ENCODE measurements around the gene UBXN4.

The UBXN4 gene

DNA sequence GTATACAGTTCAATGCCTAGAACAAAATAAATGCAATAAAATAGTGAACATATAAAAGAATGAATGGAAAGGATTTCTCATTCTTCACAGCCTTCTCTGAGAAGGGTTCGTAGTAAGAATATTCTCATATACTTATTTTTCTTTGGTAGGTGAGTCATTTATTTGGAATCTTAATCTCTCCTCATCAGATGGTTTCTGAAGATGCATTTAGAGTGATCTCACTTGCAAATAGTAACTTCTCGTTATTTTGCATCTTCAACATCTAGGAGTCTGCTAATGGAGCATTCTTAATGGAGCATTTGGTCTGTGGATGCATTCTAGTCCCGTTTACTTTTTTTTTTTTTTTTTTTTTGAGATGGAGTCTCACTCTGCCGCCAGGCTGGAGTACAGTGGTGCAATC is 3.9 kb downstream of the UBXN4 start:
- TF ChIP-seq, protein P1, sequence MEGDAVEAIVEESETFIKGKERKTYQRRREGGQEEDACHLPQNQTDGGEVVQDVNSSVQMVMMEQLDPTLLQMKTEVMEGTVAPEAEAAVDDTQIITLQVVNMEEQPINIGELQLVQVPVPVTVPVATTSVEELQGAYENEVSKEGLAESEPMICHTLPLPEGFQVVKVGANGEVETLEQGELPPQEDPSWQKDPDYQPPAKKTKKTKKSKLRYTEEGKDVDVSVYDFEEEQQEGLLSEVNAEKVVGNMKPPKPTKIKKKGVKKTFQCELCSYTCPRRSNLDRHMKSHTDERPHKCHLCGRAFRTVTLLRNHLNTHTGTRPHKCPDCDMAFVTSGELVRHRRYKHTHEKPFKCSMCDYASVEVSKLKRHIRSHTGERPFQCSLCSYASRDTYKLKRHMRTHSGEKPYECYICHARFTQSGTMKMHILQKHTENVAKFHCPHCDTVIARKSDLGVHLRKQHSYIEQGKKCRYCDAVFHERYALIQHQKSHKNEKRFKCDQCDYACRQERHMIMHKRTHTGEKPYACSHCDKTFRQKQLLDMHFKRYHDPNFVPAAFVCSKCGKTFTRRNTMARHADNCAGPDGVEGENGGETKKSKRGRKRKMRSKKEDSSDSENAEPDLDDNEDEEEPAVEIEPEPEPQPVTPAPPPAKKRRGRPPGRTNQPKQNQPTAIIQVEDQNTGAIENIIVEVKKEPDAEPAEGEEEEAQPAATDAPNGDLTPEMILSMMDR (IDR thresholded peaks at IDR 0.05; ENCODE audit: low read depth, low read length) = no peak
- no peaks in the 10 kb centered on the region for H3K36me3 ChIP-seq
- DNase-seq = no peak
- no peaks in the 10 kb centered on the region for H3K27me3 ChIP-seq
- no peaks in the 10 kb centered on the region for H3K9me3 ChIP-seq
- H3K4me1 ChIP-seq = no peaks in the 10 kb centered on the region
- H3K4me3 ChIP-seq (ENCODE audit: low read depth, low read length) = no peak overlapping the region

DNA sequence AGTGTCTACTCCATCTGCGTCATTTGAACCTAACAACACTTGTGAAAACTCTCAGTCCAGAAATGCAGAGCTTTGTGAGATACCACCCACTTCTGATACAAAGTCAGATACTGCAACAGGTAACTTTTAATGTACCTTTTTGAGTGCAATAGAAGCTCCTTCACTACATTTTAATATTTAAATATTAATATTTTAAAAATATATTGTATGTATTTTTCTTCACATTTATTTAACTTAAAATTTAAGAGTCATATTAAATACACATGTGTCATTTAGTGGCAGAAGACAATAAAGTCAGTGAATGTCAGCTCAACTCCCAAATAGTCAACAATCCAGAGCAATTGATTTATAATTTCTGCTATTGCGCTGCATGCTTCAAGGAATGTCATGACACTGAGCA is 13.9 kb downstream of the UBXN4 start:
- TF ChIP-seq, protein P1 (IDR thresholded peaks at IDR 0.05; ENCODE audit: low read depth, low read length) = no peak
- no peaks in the 10 kb centered on the region for H3K9me3 ChIP-seq
- DNase-seq = no peak
- no peaks in the 10 kb centered on the region for H3K27me3 ChIP-seq
- no peak overlapping the region for H3K4me3 ChIP-seq (ENCODE audit: low read depth, low read length)
- no peaks in the 10 kb centered on the region for H3K4me1 ChIP-seq
- peaks cover 20% of the 10 kb centered on the region for H3K36me3 ChIP-seq

DNA sequence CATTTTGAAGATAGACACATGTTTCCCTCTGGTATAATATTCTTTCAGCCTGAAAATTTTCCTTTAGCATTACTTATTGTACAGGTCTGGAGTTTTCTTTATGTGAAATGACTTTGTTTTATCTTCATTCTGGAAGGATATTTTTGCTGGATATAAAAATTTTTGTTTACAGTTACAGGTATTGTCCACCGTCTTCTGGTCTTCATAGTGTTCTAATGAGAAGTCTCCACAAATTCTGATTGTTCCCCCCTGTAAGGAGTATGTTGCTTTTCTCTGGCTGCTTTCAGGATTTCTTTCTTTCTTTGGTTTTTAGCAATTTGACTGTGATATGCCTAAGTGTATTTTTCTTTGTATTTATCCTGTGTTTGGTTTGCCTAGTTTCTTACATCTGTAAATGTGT is 15.0 kb downstream of the UBXN4 start:
- Histone ChIP-seq H3K4me3 (ENCODE audit: low read depth, low read length) (no peak overlapping the region), H3K9me3 (no peaks in the 10 kb centered on the region), H3K4me1 (no peaks in the 10 kb centered on the region), H3K27me3 (no peaks in the 10 kb centered on the region), H3K36me3 (peaks cover 24% of the 10 kb centered on the region)
- TF ChIP-seq, protein P1 (IDR thresholded peaks at IDR 0.05; ENCODE audit: low read depth, low read length) = no peak
- no peak for DNase-seq

DNA sequence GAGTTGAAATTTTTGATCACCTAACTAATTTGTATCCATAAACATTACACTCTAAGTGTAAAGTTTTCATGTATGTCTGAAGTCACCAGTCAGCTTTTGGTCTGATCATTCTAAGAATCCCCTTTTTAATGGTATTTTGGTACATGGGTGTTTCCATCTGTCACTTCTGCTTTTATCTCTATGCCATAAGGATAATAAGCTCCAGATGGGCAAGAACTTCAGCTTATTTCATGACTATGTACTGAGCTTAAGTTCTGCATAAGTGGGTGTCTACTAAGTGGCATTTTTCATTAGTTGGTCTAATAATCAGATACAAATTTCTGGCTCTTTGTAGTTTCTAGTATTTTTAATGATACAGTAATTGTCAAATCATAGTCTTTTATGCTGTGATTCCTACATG is 20.4 kb downstream of the UBXN4 start:
- no peak for DNase-seq
- Histone ChIP-seq H3K27me3 (no peaks in the 10 kb centered on the region), H3K36me3 (peaks cover 7% of the 10 kb centered on the region), H3K4me3 (ENCODE audit: low read depth, low read length) (no peak overlapping the region), H3K4me1 (no peaks in the 10 kb centered on the region), H3K9me3 (no peaks in the 10 kb centered on the region)
- TF ChIP-seq, protein P1 (IDR thresholded peaks at IDR 0.05; ENCODE audit: low read depth, low read length) = no peak

DNA sequence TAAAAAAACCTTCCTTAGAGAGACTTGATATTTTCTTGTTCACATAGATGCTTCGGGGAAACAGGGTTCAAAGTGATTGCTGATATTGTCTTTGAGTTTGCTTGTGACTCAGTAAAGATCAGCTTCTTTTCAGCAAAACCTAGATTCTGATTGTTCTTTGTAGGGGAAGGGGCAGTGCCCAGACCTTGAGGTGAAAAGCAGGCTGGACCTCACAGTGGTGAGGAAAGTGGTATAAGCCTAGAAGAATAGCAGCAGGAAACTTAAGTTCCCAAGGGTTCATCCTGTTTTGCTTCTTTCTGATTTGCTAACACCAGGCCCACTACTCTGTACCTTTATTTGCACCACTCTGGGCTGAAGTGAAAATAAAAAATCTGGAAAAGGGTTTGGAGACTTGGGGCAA is 20.9 kb downstream of the UBXN4 start:
- TF ChIP-seq, protein P1 (IDR thresholded peaks at IDR 0.05; ENCODE audit: low read depth, low read length) = no peak
- Histone ChIP-seq H3K27me3 (no peaks in the 10 kb centered on the region), H3K4me3 (ENCODE audit: low read depth, low read length) (no peak overlapping the region), H3K9me3 (no peaks in the 10 kb centered on the region), H3K4me1 (no peaks in the 10 kb centered on the region), H3K36me3 (peaks cover 7% of the 10 kb centered on the region)
- no peak for DNase-seq

DNA sequence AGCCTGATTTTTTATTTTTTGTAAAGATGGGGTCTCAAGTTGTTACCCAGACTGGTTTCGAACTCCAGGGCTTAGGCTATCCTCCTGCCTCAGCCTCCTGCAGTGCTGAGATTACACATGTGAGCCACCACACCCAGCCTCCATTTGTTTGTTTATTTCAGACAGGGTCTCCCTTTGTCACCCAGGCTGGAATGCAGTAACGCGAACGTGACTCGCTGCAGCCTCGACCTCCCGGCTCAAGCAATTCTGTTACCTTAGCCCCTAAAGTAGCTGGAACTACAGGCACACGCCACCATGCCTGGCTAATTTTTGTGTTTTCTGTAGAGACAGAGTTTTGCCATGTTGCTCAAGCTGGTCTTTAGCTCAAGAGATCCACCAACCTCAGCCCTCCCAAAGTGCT is 27.2 kb downstream of the UBXN4 start:
- no peaks in the 10 kb centered on the region for H3K27me3 ChIP-seq
- peaks cover 9% of the 10 kb centered on the region for H3K36me3 ChIP-seq
- H3K9me3 ChIP-seq = no peaks in the 10 kb centered on the region
- H3K4me1 ChIP-seq = no peaks in the 10 kb centered on the region
- TF ChIP-seq, protein P1 (IDR thresholded peaks at IDR 0.05; ENCODE audit: low read depth, low read length) = no peak
- no peak for DNase-seq
- no peak overlapping the region for H3K4me3 ChIP-seq (ENCODE audit: low read depth, low read length)

Measured in BE2C (cell line).